GM23338 (cell line): ENCODE data around the gene MCM9.

Source experiments
- CREB1 ChIP-seq: fragments of 250-450 bp; sonication (Bioruptor Pico); IDR thresholded peaks from 2 replicates; pipeline ENCODE4 v1.5.0; 2020; ENCODE audit warnings: low read depth, mild to moderate bottlenecking, moderate library complexity
- EZH2 ChIP-seq: fragments of 200-600 bp; sonication (generic); IDR thresholded peaks from one replicate; pipeline ENCODE4 v1.8.0; 2017; ENCODE audit warnings: antibody characterized with exemption, mild to moderate bottlenecking, low read depth; ENCODE audit not compliant: unreplicated experiment
- POLR2AphosphoS5 ChIP-seq: IDR thresholded peaks from 2 replicates; pipeline ENCODE4 v1.6.1; 2016; ENCODE audit warnings: antibody characterized with exemption, low read depth
- TF ChIP-seq, protein P1 (sequence below), 2 experiments: fragments of 200-600 bp in 1 of 2; sonication (generic) in 1 of 2; conservative IDR thresholded peaks; 2 replicates each; pipeline versions ENCODE4 v1.5.1 to v1.6.1; 2016 to 2017; ENCODE audit warnings: antibody characterized with exemption in 2 of 2, low read depth in 2 of 2, mild to moderate bottlenecking in 2 of 2, moderate library complexity in 1 of 2

DNA sequence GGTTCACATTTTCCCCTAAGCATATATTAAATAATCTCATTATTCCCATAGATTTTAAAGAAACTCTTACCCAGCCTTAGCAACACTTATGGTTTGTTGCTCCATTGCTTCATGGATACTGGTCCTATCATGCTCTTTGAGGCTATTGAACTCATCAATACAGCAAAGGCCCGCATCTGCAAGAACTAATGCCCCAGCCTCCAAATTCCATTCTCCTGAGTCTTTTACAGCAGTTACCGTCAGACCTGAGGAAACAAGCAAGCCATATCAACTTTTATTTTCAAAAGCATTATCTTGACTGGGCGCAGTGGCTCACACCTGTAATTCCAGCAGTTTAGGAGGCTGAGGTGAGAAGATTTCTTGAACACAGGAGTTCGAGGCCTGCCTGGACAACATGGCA is 78.7 kb downstream of the MCM9 start:
- TF ChIP-seq CREB1, result no peak
- TF ChIP-seq, protein P1, sequence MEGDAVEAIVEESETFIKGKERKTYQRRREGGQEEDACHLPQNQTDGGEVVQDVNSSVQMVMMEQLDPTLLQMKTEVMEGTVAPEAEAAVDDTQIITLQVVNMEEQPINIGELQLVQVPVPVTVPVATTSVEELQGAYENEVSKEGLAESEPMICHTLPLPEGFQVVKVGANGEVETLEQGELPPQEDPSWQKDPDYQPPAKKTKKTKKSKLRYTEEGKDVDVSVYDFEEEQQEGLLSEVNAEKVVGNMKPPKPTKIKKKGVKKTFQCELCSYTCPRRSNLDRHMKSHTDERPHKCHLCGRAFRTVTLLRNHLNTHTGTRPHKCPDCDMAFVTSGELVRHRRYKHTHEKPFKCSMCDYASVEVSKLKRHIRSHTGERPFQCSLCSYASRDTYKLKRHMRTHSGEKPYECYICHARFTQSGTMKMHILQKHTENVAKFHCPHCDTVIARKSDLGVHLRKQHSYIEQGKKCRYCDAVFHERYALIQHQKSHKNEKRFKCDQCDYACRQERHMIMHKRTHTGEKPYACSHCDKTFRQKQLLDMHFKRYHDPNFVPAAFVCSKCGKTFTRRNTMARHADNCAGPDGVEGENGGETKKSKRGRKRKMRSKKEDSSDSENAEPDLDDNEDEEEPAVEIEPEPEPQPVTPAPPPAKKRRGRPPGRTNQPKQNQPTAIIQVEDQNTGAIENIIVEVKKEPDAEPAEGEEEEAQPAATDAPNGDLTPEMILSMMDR (conservative IDR thresholded peaks at IDR 0.05; ENCODE audit: low read depth in 2 of 2), result no peak
- no peak for TF ChIP-seq EZH2
- no peak for TF ChIP-seq POLR2AphosphoS5
